SK-N-SH treated with all-trans-retinoic acid at 6 μM for 48 hours (cell line): Measurements from ENCODE around the gene GRIK5.
A peak's percentile ranks its signal among the peaks of the same experiment; 100 is the strongest.

ENCODE experiments used
- ATAC-seq: fragments of 200-7000 bp; cut with Tn5 transposase; 3 replicates; pipeline ENCODE4 v1.9.1; 2020; ENCODE audit warnings: mild to moderate bottlenecking, moderate library complexity
- ARNTL ChIP-seq: fragments of 450-650 bp; formaldehyde crosslinking; IDR thresholded peaks from 2 replicates; pipeline ENCODE4 v1.5.0; 2020; ENCODE audit warnings: low read depth, mild to moderate bottlenecking, moderate library complexity, borderline replicate concordance
- CREB5 ChIP-seq: fragments of 250-450 bp; sonication (Bioruptor Pico); IDR thresholded peaks from 2 replicates; pipeline ENCODE4 v1.5.1; 2020; ENCODE audit warnings: low read depth, mild to moderate bottlenecking, moderate library complexity
- CSDC2 ChIP-seq: fragments of 250-450 bp; sonication (Bioruptor Pico); IDR thresholded peaks from 2 replicates; pipeline ENCODE4 v1.5.0; 2020; ENCODE audit warnings: mild to moderate bottlenecking, moderate library complexity
- ESRRG ChIP-seq: fragments of 250-450 bp; sonication (Bioruptor Pico); IDR thresholded peaks from 2 replicates; pipeline ENCODE4 v1.6.1; 2021; ENCODE audit warnings: mild to moderate bottlenecking
- GLIS3 ChIP-seq: fragments of 250-450 bp; sonication (Bioruptor Pico); IDR thresholded peaks from 2 replicates; pipeline ENCODE4 v1.5.0; 2020; ENCODE audit warnings: mild to moderate bottlenecking, moderate library complexity
- PATZ1 ChIP-seq: fragments of 250-450 bp; sonication (Bioruptor Pico); IDR thresholded peaks from 2 replicates; pipeline ENCODE4 v1.8.0; 2020; ENCODE audit warnings: mild to moderate bottlenecking, moderate library complexity, borderline replicate concordance
- POU6F1 ChIP-seq: fragments of 250-450 bp; sonication (Bioruptor Pico); IDR thresholded peaks from 2 replicates; pipeline ENCODE4 v1.8.0; 2021; ENCODE audit warnings: low read depth, mild to moderate bottlenecking, moderate library complexity, borderline replicate concordance
- RARB ChIP-seq: fragments of 250-450 bp; sonication (Bioruptor Pico); IDR thresholded peaks from 2 replicates; pipeline ENCODE4 v1.8.0; 2021; ENCODE audit warnings: mild to moderate bottlenecking, moderate library complexity
- TCF4 ChIP-seq: fragments of 250-450 bp; sonication (Bioruptor Pico); IDR thresholded peaks from 2 replicates; pipeline ENCODE4 v1.8.0; 2021; ENCODE audit warnings: mild to moderate bottlenecking, moderate library complexity, borderline replicate concordance
- TOX ChIP-seq: fragments of 250-450 bp; sonication (Bioruptor Pico); IDR thresholded peaks from 2 replicates; pipeline ENCODE4 v1.8.0; 2021; ENCODE audit warnings: mild to moderate bottlenecking, moderate library complexity, borderline replicate concordance
- ZC3H10 ChIP-seq: fragments of 250-450 bp; sonication (Bioruptor Pico); IDR thresholded peaks from 2 replicates; pipeline ENCODE4 v1.5.1; 2021; ENCODE audit warnings: mild to moderate bottlenecking, moderate library complexity
- ZFP3 ChIP-seq: fragments of 250-450 bp; sonication (Bioruptor Pico); IDR thresholded peaks from 2 replicates; pipeline ENCODE4 v1.5.0; 2020; ENCODE audit warnings: mild to moderate bottlenecking, moderate library complexity
- ZFP30 ChIP-seq: fragments of 450-650 bp; formaldehyde crosslinking; IDR thresholded peaks from 2 replicates; pipeline ENCODE4 v1.5.0; 2022; ENCODE audit warnings: mild to moderate bottlenecking, moderate library complexity
- ZNF565 ChIP-seq: fragments of 450-650 bp; formaldehyde crosslinking; conservative IDR thresholded peaks from 2 replicates; pipeline ENCODE4 v1.5.0; 2020; ENCODE audit warnings: low read depth, mild to moderate bottlenecking, moderate library complexity
- ZNF8 ChIP-seq: fragments of 450-650 bp; formaldehyde crosslinking; IDR thresholded peaks from 2 replicates; pipeline ENCODE4 v1.5.0; 2020; ENCODE audit warnings: mild to moderate bottlenecking, moderate library complexity
- TF ChIP-seq, protein P1 (sequence below): fragments of 250-450 bp; sonication (Bioruptor Pico); IDR thresholded peaks from 2 replicates; pipeline ENCODE4 v1.5.1; 2021; ENCODE audit warnings: mild to moderate bottlenecking, moderate library complexity
- TF ChIP-seq, protein P2 (sequence below): fragments of 250-450 bp; sonication (Bioruptor Pico); IDR thresholded peaks from 2 replicates; pipeline ENCODE4 v1.5.0; 2020; ENCODE audit warnings: mild to moderate bottlenecking, moderate library complexity

Gene GRIK5

DNA sequence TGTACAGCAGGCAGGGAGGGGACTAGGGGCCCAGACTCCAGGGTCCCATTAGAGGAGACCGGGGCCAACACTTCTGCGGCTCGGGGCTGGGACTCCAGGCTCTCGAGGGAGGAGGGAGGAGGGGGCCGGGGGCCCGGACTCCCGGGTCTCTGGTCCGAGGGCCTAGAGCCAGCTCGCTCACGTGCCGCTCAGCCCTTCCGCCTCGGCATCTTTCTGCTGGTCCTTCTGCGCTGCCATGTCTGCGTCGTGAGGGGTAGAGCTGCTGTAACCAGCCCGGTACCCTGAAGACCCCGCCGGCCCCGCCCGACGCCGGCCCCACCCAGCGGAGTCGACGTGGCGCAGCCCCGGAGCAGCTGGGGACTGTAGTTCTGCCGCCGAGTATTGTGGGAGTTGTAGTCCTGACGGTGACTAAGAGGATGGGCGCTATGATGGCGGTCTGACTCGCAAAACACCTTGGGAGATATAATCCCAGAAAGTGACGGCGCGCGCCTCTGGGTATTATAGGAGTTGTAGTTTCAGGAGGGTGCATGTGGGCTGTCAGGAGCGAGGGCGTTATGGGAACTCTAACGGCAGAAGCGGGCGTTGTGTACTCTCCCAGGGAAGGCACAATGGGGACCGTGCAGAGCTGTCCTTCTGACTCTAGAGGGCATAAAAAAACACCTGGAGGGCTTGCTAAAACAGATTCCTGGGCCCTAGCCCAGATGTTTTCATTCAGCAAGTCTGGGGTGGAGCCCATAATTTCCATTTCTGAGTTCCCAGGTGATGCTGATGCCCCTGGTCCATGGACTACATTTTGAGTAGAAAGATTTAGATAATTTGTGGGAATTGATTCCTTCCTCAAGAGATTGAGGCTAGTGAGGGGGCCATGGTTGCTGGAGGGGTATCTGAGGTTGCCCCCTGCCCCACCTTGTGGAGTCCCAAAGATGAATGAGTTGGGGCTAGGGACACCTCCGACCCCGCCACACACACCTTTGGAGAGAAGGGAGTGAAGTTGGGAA is 110.7 kb downstream of the GRIK5 start, which contains the start of gene RABAC1:
RABAC1 (minus strand) TSS at position 266 of the 998 bp plus-strand sequence; CDS start at position 237, 29 bp downstream.
- no peak for TF ChIP-seq PATZ1 (CRISPR knock-in tag)
- TF ChIP-seq TCF4, result peak; percentile 33; the same call in 1 of the 2 replicates
- TF ChIP-seq CSDC2 (CRISPR knock-in tag), result no peak
- ATAC-seq, result peak; percentile 91

- TF ChIP-seq, protein P1, sequence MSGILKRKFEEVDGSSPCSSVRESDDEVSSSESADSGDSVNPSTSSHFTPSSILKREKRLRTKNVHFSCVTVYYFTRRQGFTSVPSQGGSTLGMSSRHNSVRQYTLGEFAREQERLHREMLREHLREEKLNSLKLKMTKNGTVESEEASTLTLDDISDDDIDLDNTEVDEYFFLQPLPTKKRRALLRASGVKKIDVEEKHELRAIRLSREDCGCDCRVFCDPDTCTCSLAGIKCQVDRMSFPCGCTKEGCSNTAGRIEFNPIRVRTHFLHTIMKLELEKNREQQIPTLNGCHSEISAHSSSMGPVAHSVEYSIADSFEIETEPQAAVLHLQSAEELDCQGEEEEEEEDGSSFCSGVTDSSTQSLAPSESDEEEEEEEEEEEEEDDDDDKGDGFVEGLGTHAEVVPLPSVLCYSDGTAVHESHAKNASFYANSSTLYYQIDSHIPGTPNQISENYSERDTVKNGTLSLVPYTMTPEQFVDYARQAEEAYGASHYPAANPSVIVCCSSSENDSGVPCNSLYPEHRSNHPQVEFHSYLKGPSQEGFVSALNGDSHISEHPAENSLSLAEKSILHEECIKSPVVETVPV (CRISPR knock-in tag), result peak; percentile 33; the same call in 1 of the 2 replicates
- no peak for TF ChIP-seq CREB5 (CRISPR knock-in tag)
- ATAC-seq, result peak; percentile 85
Measured at GRCh38 chr19:41958367-41959055, 111.5 kb downstream of the GRIK5 start.

DNA sequence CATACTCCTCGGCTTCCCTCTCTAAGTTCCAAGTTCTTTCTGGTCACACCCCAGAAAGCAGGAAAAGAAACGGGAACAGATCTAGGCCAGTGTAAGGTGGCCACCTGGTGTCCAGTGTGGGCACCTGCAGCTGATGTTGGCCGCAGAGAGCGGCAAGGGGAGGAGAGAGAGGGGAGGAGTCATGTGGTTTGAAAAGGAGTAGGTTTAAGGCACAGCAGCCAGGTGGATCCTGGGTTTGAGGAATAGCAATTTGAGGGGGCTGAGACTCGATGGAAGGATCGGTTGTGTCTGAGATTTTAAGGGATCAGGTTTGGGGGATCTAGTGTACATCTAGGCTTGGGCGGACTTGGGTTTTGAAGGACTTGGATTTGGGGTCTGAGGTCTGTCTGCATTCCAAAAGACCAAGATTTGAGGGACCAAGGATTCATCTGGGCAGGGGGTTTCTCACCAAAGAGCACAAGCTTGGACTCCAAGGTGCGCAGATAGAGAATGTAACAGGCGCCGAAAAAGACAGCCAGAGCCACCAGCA is 112.1 kb downstream of the GRIK5 start:
- no peak for TF ChIP-seq ESRRG
- TF ChIP-seq ZFP30 (CRISPR knock-in tag), result no peak
- no peak for TF ChIP-seq ZC3H10 (CRISPR knock-in tag)
- TF ChIP-seq, protein P1 (CRISPR knock-in tag), result no peak
- no peak for TF ChIP-seq GLIS3 (CRISPR knock-in tag)
- TF ChIP-seq ZNF8 (CRISPR knock-in tag), result no peak
- TF ChIP-seq ZFP3, result no peak
- no peak for TF ChIP-seq TCF4
- no peak for TF ChIP-seq PATZ1 (CRISPR knock-in tag)
- no peak for TF ChIP-seq POU6F1 (CRISPR knock-in tag)
- TF ChIP-seq ZNF565 (CRISPR knock-in tag), result no peak
- no peak for TF ChIP-seq TOX (CRISPR knock-in tag)
- TF ChIP-seq, protein P2, sequence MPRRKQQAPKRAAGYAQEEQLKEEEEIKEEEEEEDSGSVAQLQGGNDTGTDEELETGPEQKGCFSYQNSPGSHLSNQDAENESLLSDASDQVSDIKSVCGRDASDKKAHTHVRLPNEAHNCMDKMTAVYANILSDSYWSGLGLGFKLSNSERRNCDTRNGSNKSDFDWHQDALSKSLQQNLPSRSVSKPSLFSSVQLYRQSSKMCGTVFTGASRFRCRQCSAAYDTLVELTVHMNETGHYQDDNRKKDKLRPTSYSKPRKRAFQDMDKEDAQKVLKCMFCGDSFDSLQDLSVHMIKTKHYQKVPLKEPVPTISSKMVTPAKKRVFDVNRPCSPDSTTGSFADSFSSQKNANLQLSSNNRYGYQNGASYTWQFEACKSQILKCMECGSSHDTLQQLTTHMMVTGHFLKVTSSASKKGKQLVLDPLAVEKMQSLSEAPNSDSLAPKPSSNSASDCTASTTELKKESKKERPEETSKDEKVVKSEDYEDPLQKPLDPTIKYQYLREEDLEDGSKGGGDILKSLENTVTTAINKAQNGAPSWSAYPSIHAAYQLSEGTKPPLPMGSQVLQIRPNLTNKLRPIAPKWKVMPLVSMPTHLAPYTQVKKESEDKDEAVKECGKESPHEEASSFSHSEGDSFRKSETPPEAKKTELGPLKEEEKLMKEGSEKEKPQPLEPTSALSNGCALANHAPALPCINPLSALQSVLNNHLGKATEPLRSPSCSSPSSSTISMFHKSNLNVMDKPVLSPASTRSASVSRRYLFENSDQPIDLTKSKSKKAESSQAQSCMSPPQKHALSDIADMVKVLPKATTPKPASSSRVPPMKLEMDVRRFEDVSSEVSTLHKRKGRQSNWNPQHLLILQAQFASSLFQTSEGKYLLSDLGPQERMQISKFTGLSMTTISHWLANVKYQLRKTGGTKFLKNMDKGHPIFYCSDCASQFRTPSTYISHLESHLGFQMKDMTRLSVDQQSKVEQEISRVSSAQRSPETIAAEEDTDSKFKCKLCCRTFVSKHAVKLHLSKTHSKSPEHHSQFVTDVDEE, result no peak
- TF ChIP-seq CREB5 (CRISPR knock-in tag), result no peak
- TF ChIP-seq RARB (CRISPR knock-in tag), result no peak
- no peak for TF ChIP-seq ARNTL (CRISPR knock-in tag)
- no peak for TF ChIP-seq CSDC2 (CRISPR knock-in tag)
- ATAC-seq, result peak; percentile 80
